NB4 (cell line): ENCODE measurements around the gene CADPS.

Source experiments
- POLR2A ChIP-seq: IDR thresholded peaks from 2 replicates; pipeline ENCODE4 v1.6.1; 2011; ENCODE audit warnings: mild to moderate bottlenecking; ENCODE audit not compliant: insufficient read length; ENCODE audit errors: extremely low read depth
- TF ChIP-seq, protein P1 (sequence below): IDR thresholded peaks from one replicate; pipeline ENCODE4 v1.5.1; 2012; ENCODE audit warnings: low read depth, low read length

DNA sequence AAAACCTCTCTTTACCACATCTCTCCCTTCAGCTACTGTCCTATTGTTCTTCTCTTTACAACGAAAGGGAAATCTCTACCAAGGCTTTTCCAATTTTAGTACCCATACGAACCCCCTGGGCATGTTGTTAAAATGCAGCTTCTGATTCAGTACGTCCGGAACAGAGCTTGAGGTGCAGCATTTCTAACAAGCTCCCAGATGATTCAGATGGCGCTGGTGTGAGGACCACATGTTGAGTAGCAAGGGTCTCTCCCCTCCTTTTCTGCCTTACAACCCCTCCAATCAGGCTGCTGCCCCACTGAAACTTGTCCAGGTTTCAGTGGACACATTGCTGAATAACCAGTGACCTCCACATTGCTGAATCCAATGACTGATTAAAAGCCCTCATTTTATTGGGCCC is 324.8 kb downstream of the CADPS start:
- TF ChIP-seq, protein P1, sequence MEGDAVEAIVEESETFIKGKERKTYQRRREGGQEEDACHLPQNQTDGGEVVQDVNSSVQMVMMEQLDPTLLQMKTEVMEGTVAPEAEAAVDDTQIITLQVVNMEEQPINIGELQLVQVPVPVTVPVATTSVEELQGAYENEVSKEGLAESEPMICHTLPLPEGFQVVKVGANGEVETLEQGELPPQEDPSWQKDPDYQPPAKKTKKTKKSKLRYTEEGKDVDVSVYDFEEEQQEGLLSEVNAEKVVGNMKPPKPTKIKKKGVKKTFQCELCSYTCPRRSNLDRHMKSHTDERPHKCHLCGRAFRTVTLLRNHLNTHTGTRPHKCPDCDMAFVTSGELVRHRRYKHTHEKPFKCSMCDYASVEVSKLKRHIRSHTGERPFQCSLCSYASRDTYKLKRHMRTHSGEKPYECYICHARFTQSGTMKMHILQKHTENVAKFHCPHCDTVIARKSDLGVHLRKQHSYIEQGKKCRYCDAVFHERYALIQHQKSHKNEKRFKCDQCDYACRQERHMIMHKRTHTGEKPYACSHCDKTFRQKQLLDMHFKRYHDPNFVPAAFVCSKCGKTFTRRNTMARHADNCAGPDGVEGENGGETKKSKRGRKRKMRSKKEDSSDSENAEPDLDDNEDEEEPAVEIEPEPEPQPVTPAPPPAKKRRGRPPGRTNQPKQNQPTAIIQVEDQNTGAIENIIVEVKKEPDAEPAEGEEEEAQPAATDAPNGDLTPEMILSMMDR, result no peak
- no peak for TF ChIP-seq POLR2A
